HEK293 (cell line): Measurements from ENCODE around the gene TMEM213.

ENCODE experiments used
- CTCF ChIA-PET: fragments of 350-600 bp; formaldehyde crosslinking; extraction: SDS; loops from one replicate; lab custom pipeline; 2021; ENCODE audit warnings: antibody characterized with exemption; lab: Yijun Ruan, JAX
- POLR2A ChIA-PET: fragments of 300-600 bp; formaldehyde crosslinking; extraction: SDS; loops from one replicate; lab custom pipeline; 2020; ENCODE audit warnings: antibody characterized with exemption, inconsistent platforms; lab: Yijun Ruan, JAX
- H3K27ac ChIP-seq: fragments of 200-500 bp; sonication (Bioruptor generic); 2 replicates; pipeline ENCODE4 v1.5.1; 2014; ENCODE audit warnings: low read depth, low read length, control low read depth, inconsistent platforms; ENCODE audit errors: extremely low read depth
- H3K36me3 ChIP-seq, 2 experiments: fragments of 200-500 bp in 1 of 2; sonication (Bioruptor generic) in 1 of 2; 1 replicate in 1 of 2; 2 replicates in 1 of 2; pipeline ENCODE4 v1.5.1; 2014 to 2017; ENCODE audit warnings: inconsistent platforms in 2 of 2, low read length in 2 of 2; ENCODE audit not compliant: control insufficient read depth in 2 of 2, insufficient read depth in 1 of 2
- H3K4me1 ChIP-seq: fragments of 200-500 bp; sonication (Bioruptor generic); 2 replicates; pipeline ENCODE4 v1.5.1; 2014; ENCODE audit warnings: mild to moderate bottlenecking, low read length, inconsistent platforms; ENCODE audit not compliant: control insufficient read depth, insufficient read depth
- H3K4me3 ChIP-seq: 2 replicates; pipeline ENCODE4 v1.5.1; 2011; ENCODE audit warnings: low read depth, mild to moderate bottlenecking, control low read depth, low read length, moderate library complexity
- H3K9me3 ChIP-seq: fragments of 200-500 bp; sonication (Bioruptor generic); 2 replicates; pipeline ENCODE4 v1.5.1; 2014; ENCODE audit warnings: low read depth, low read length, inconsistent platforms; ENCODE audit not compliant: control insufficient read depth, insufficient read depth
- BCL11A ChIP-seq: fragments of 450-650 bp; formaldehyde crosslinking; IDR thresholded peaks from 2 replicates; pipeline ENCODE4 v1.5.1; 2016; ENCODE audit warnings: low read depth, missing biosample characterization, missing genetic modification characterization
- FEZF1 ChIP-seq: fragments of 450-650 bp; formaldehyde crosslinking; IDR thresholded peaks from 2 replicates; pipeline ENCODE4 v1.5.1; 2016; ENCODE audit warnings: missing biosample characterization, missing genetic modification characterization
- ZBTB21 ChIP-seq: fragments of 450-650 bp; formaldehyde crosslinking; IDR thresholded peaks from 2 replicates; pipeline ENCODE4 v1.5.1; 2017; ENCODE audit warnings: missing biosample characterization, missing genetic modification characterization
- ZNF302 ChIP-seq: fragments of 450-650 bp; formaldehyde crosslinking; IDR thresholded peaks from 2 replicates; pipeline ENCODE4 v1.5.1; 2016; ENCODE audit warnings: missing biosample characterization, missing genetic modification characterization, low read depth
- ZNF324 ChIP-seq: fragments of 450-650 bp; formaldehyde crosslinking; IDR thresholded peaks from 2 replicates; pipeline ENCODE4 v1.5.1; 2016; ENCODE audit warnings: missing biosample characterization, missing genetic modification characterization
- ZNF350 ChIP-seq: fragments of 450-650 bp; formaldehyde crosslinking; IDR thresholded peaks from 2 replicates; pipeline ENCODE4 v1.5.0; 2017; ENCODE audit warnings: missing biosample characterization, mild to moderate bottlenecking, missing genetic modification characterization
- ZNF621 ChIP-seq: fragments of 450-650 bp; formaldehyde crosslinking; IDR thresholded peaks from 2 replicates; pipeline ENCODE4 v1.5.1; 2017; ENCODE audit warnings: missing biosample characterization, missing genetic modification characterization
- ZNF701 ChIP-seq: fragments of 450-650 bp; formaldehyde crosslinking; IDR thresholded peaks from 2 replicates; pipeline ENCODE4 v1.5.1; 2016; ENCODE audit warnings: missing biosample characterization, missing genetic modification characterization
- ZNF707 ChIP-seq: fragments of 450-650 bp; formaldehyde crosslinking; IDR thresholded peaks from 2 replicates; pipeline ENCODE4 v1.5.1; 2016; ENCODE audit warnings: missing biosample characterization, missing genetic modification characterization
- ZNF837 ChIP-seq: fragments of 450-650 bp; formaldehyde crosslinking; IDR thresholded peaks from 2 replicates; pipeline ENCODE4 v1.5.1; 2016; ENCODE audit warnings: missing biosample characterization, missing genetic modification characterization
- ZNF843 ChIP-seq: fragments of 450-650 bp; formaldehyde crosslinking; IDR thresholded peaks from 2 replicates; pipeline ENCODE4 v1.5.1; 2016; ENCODE audit warnings: missing biosample characterization, missing genetic modification characterization
- ZSCAN23 ChIP-seq: fragments of 450-650 bp; formaldehyde crosslinking; IDR thresholded peaks from 2 replicates; pipeline ENCODE4 v1.5.1; 2016; ENCODE audit warnings: missing biosample characterization, missing genetic modification characterization
- TF ChIP-seq, protein P1 (sequence below): fragments of 450-650 bp; formaldehyde crosslinking; IDR thresholded peaks from 2 replicates; pipeline ENCODE4 v1.5.1; 2016; ENCODE audit warnings: missing biosample characterization, missing genetic modification characterization
- TF ChIP-seq, protein P2 (sequence below): fragments of 450-650 bp; formaldehyde crosslinking; conservative IDR thresholded peaks from 2 replicates; pipeline ENCODE4 v1.5.1; 2016; ENCODE audit warnings: low read depth, missing biosample characterization, missing genetic modification characterization
- TF ChIP-seq, protein P3 (sequence below): fragments of 450-650 bp; formaldehyde crosslinking; IDR thresholded peaks from 2 replicates; pipeline ENCODE4 v1.5.1; 2017; ENCODE audit warnings: missing biosample characterization, missing genetic modification characterization
- TF ChIP-seq, protein P4 (sequence below): fragments of 450-650 bp; formaldehyde crosslinking; IDR thresholded peaks from 2 replicates; pipeline ENCODE4 v1.5.1; 2016; ENCODE audit warnings: missing biosample characterization, missing genetic modification characterization, low read depth
- TF ChIP-seq, protein P5 (sequence below): fragments of 450-650 bp; formaldehyde crosslinking; IDR thresholded peaks from 2 replicates; pipeline ENCODE4 v1.5.1; 2016; ENCODE audit warnings: missing biosample characterization, missing genetic modification characterization
- TF ChIP-seq, protein P6 (sequence below): fragments of 450-650 bp; formaldehyde crosslinking; IDR thresholded peaks from 2 replicates; pipeline ENCODE4 v1.5.1; 2017; ENCODE audit warnings: missing biosample characterization, mild to moderate bottlenecking, missing genetic modification characterization, moderate library complexity
- TF ChIP-seq, protein P7 (sequence below): fragments of 450-650 bp; formaldehyde crosslinking; IDR thresholded peaks from 2 replicates; pipeline ENCODE4 v1.5.0; 2017; ENCODE audit warnings: missing biosample characterization, missing genetic modification characterization, borderline replicate concordance

The TMEM213 gene

DNA sequence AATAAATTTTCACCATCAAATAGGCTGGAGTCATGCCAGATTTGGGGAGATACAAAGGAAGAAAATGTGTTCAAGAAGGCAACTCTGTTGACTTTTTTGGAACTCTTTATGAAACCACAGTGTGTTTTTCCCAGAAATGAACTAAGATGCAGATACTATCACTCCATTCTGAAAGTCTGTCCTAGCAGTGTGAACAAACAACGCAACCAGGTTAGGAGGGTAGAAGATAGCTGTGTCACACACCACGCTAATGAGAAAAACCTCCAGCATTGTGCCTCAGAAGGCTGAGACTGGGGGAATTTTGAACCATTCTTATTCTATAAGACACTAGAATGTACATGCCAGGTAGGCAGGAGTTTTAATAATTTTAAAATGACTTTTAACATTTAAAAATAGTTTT, 16.2 kb downstream of the TMEM213 start (continued):
- TF ChIP-seq, protein P1, sequence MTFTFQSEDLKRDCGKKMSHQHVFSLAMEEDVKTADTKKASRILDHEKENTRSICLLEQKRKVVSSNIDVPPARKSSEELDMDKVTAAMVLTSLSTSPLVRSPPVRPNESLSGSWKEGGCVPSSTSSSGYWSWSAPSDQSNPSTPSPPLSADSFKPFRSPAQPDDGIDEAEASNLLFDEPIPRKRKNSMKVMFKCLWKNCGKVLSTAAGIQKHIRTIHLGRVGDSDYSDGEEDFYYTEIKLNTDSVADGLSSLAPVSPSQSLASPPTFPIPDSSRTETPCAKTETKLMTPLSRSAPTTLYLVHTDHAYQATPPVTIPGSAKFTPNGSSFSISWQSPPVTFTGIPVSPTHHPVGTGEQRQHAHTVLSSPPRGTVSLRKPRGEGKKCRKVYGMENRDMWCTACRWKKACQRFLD (tag by site-specific recombination) = no peak
- no peak for TF ChIP-seq BCL11A (tag by site-specific recombination)
- no peak for TF ChIP-seq ZBTB21 (tag by site-specific recombination)
- TF ChIP-seq ZNF324 (tag by site-specific recombination) = no peak

DNA sequence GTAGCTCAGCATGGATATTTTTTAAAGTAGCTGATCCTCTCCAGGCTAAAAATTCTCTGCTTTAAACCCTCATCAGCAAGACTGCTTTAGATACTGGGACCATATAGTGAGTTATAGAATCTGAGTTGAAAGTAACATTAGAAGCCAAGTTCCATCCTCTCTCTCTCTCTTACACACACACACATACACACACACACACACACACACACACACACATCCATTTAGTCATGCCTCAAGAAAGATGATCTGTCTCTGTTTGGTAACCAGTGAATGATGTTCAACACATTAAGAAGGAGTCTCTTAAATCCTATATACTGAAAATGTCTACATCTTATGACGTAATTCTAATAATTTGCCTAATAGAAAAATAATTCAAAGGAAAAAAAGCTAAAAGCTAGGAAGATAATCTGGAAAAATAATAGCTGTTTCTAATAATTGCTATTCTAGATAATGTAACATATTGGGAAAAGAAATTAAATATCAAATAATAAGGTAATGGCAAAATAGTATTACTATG, 17.1 kb downstream of the TMEM213 start:
- CTCF ChIA-PET = interaction anchor here (0.6 to 1.1 kb wide), 3 partner anchors 232 to 1209 kb away, joined by 3 to 4 read pairs (median 3); no protein-coding TSS in a partner anchor
- no peaks in the 10 kb centered on the region for H3K9me3 ChIP-seq
- H3K4me3 ChIP-seq = no peak overlapping the region
- no peaks in the 10 kb centered on the region for H3K36me3 ChIP-seq
- H3K4me1 ChIP-seq = no peaks in the 10 kb centered on the region
- H3K27ac ChIP-seq = no peak overlapping the region
- no peak for TF ChIP-seq ZNF350
- no peak for TF ChIP-seq FEZF1
- TF ChIP-seq, protein P2, sequence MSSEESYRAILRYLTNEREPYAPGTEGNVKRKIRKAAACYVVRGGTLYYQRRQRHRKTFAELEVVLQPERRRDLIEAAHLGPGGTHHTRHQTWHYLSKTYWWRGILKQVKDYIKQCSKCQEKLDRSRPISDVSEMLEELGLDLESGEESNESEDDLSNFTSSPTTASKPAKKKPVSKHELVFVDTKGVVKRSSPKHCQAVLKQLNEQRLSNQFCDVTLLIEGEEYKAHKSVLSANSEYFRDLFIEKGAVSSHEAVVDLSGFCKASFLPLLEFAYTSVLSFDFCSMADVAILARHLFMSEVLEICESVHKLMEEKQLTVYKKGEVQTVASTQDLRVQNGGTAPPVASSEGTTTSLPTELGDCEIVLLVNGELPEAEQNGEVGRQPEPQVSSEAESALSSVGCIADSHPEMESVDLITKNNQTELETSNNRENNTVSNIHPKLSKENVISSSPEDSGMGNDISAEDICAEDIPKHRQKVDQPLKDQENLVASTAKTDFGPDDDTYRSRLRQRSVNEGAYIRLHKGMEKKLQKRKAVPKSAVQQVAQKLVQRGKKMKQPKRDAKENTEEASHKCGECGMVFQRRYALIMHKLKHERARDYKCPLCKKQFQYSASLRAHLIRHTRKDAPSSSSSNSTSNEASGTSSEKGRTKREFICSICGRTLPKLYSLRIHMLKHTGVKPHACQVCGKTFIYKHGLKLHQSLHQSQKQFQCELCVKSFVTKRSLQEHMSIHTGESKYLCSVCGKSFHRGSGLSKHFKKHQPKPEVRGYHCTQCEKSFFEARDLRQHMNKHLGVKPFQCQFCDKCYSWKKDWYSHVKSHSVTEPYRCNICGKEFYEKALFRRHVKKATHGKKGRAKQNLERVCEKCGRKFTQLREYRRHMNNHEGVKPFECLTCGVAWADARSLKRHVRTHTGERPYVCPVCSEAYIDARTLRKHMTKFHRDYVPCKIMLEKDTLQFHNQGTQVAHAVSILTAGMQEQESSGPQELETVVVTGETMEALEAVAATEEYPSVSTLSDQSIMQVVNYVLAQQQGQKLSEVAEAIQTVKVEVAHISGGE (tag by site-specific recombination) = no peak
- TF ChIP-seq ZSCAN23 = no peak
- no peak for TF ChIP-seq ZNF701
- TF ChIP-seq ZNF302 (tag by site-specific recombination) = no peak
- no peak for TF ChIP-seq ZNF707 (tag by site-specific recombination)
- TF ChIP-seq, protein P3, sequence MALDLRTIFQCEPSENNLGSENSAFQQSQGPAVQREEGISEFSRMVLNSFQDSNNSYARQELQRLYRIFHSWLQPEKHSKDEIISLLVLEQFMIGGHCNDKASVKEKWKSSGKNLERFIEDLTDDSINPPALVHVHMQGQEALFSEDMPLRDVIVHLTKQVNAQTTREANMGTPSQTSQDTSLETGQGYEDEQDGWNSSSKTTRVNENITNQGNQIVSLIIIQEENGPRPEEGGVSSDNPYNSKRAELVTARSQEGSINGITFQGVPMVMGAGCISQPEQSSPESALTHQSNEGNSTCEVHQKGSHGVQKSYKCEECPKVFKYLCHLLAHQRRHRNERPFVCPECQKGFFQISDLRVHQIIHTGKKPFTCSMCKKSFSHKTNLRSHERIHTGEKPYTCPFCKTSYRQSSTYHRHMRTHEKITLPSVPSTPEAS (tag by site-specific recombination) = peak; percentile 90
- TF ChIP-seq, protein P4, sequence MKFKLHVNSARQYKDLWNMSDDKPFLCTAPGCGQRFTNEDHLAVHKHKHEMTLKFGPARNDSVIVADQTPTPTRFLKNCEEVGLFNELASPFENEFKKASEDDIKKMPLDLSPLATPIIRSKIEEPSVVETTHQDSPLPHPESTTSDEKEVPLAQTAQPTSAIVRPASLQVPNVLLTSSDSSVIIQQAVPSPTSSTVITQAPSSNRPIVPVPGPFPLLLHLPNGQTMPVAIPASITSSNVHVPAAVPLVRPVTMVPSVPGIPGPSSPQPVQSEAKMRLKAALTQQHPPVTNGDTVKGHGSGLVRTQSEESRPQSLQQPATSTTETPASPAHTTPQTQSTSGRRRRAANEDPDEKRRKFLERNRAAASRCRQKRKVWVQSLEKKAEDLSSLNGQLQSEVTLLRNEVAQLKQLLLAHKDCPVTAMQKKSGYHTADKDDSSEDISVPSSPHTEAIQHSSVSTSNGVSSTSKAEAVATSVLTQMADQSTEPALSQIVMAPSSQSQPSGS = 0 out of 2 replicates have a peak, but pooled peaks have one; percentile 32
- TF ChIP-seq ZNF621 (tag by site-specific recombination) = no peak
- TF ChIP-seq ZNF843 = no peak
- POLR2A ChIA-PET = no interaction called here

DNA sequence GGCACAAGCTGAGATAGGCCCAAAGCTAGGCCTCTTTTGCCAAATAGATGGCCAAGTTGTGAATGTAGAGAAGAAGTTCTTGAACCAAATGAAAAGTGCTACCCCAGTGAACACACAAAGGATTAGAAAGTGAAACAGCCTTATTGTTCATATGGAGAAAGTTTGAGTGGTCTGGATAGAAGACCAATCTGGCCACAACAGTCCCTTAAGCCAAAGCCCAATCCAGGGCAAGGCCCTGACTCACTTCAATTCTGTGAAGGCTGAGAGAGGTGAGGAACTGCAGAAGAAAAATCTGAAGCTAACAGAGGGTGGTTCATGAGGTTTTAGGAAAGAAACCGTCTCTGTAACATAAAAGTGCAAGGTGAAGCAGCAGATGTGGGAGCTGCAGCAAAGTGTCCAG, 18.9 kb downstream of the TMEM213 start:
- no peaks in the 10 kb centered on the region for H3K4me1 ChIP-seq
- ChIA-PET CTCF (interaction anchor here (0.7 kb wide), 1 partner anchor 1124 kb away, joined by 3 read pairs; no protein-coding TSS in a partner anchor), POLR2A (no interaction called here)
- no peaks in the 10 kb centered on the region for H3K9me3 ChIP-seq
- H3K36me3 ChIP-seq = no peaks in the 10 kb centered on the region
- H3K4me3 ChIP-seq = no peak overlapping the region
- H3K27ac ChIP-seq = no peak overlapping the region
- TF ChIP-seq, protein P5, sequence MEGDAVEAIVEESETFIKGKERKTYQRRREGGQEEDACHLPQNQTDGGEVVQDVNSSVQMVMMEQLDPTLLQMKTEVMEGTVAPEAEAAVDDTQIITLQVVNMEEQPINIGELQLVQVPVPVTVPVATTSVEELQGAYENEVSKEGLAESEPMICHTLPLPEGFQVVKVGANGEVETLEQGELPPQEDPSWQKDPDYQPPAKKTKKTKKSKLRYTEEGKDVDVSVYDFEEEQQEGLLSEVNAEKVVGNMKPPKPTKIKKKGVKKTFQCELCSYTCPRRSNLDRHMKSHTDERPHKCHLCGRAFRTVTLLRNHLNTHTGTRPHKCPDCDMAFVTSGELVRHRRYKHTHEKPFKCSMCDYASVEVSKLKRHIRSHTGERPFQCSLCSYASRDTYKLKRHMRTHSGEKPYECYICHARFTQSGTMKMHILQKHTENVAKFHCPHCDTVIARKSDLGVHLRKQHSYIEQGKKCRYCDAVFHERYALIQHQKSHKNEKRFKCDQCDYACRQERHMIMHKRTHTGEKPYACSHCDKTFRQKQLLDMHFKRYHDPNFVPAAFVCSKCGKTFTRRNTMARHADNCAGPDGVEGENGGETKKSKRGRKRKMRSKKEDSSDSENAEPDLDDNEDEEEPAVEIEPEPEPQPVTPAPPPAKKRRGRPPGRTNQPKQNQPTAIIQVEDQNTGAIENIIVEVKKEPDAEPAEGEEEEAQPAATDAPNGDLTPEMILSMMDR (tag by site-specific recombination) = no peak
- TF ChIP-seq, protein P6, sequence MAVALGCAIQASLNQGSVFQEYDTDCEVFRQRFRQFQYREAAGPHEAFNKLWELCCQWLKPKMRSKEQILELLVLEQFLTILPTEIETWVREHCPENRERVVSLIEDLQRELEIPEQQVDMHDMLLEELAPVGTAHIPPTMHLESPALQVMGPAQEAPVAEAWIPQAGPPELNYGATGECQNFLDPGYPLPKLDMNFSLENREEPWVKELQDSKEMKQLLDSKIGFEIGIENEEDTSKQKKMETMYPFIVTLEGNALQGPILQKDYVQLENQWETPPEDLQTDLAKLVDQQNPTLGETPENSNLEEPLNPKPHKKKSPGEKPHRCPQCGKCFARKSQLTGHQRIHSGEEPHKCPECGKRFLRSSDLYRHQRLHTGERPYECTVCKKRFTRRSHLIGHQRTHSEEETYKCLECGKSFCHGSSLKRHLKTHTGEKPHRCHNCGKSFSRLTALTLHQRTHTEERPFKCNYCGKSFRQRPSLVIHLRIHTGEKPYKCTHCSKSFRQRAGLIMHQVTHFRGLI (tag by site-specific recombination) = no peak
- TF ChIP-seq, protein P7, sequence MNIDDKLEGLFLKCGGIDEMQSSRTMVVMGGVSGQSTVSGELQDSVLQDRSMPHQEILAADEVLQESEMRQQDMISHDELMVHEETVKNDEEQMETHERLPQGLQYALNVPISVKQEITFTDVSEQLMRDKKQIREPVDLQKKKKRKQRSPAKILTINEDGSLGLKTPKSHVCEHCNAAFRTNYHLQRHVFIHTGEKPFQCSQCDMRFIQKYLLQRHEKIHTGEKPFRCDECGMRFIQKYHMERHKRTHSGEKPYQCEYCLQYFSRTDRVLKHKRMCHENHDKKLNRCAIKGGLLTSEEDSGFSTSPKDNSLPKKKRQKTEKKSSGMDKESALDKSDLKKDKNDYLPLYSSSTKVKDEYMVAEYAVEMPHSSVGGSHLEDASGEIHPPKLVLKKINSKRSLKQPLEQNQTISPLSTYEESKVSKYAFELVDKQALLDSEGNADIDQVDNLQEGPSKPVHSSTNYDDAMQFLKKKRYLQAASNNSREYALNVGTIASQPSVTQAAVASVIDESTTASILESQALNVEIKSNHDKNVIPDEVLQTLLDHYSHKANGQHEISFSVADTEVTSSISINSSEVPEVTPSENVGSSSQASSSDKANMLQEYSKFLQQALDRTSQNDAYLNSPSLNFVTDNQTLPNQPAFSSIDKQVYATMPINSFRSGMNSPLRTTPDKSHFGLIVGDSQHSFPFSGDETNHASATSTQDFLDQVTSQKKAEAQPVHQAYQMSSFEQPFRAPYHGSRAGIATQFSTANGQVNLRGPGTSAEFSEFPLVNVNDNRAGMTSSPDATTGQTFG (tag by site-specific recombination) = no peak
- TF ChIP-seq ZNF837 (tag by site-specific recombination) = no peak
